ENCODE measurements around the gene ATP5F1D.

DNA sequence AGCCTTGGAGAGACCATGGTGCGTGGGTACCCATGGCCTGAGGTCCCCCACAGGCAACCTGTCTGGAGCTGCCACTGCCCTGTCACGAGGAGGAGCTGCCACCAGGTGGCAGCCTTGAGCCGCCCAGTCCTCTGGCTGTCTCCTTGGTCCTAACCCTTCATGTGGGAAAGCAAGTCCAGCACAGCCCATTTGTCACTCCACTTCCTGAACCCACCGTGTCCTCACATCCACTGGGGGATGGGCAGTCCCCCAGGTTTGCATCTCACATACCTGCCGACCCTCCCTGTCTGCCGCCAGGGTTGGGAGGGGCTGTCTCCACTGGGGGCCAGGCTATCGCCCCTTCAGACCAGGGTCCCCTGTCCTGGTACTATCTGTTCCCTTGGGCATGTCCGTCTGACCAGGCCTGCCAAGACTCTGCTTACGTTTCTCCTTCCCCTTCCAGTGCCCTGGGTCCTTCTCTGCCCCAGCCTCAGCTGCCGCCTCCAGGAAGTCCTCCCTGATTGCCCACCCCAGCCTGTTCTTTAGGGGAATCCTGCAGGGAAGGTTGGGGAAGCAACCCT lies 38.3 kb downstream of the ATP5F1D start:
- TF ChIP-seq POLR2A (IDR thresholded peaks at IDR 0.05): no peak
- TF ChIP-seq CTCF (IDR thresholded peaks at IDR 0.05): peak; percentile 85 to 96 (median 90)

Data from body of pancreas (tissue), 4 donors.